GM12872 (cell line): ENCODE results near the gene IFNA1.
A peak's percentile ranks its signal among the peaks of the same experiment; 100 is the strongest.

Source experiments
- TF ChIP-seq, protein P1 (sequence below): IDR thresholded peaks from 3 replicates; pipeline ENCODE4 v1.5.1; 2011; ENCODE audit warnings: low read depth, mild to moderate bottlenecking, low read length, moderate library complexity; ENCODE audit not compliant: insufficient read depth

Gene IFNA1

DNA sequence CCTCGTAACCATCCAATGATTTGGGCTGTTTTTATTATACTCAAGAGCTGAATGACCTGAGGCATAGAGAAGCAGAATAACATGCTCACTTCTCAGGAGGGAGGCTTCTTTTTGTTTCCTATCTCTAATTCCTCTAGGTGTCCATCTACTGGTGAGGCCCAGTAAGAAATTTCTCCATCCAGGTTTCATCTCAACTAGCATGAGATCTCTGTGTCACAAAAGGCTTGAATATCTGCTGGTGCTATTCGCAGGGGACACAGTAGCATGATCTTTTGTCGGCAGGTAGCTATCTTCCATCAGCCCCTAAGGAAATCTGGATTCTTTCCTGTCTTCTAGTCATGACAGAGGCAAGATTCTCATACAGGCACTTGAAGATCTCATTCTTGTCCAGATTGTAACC lies 33.0 kb downstream of the IFNA1 start:
- TF ChIP-seq, protein P1, sequence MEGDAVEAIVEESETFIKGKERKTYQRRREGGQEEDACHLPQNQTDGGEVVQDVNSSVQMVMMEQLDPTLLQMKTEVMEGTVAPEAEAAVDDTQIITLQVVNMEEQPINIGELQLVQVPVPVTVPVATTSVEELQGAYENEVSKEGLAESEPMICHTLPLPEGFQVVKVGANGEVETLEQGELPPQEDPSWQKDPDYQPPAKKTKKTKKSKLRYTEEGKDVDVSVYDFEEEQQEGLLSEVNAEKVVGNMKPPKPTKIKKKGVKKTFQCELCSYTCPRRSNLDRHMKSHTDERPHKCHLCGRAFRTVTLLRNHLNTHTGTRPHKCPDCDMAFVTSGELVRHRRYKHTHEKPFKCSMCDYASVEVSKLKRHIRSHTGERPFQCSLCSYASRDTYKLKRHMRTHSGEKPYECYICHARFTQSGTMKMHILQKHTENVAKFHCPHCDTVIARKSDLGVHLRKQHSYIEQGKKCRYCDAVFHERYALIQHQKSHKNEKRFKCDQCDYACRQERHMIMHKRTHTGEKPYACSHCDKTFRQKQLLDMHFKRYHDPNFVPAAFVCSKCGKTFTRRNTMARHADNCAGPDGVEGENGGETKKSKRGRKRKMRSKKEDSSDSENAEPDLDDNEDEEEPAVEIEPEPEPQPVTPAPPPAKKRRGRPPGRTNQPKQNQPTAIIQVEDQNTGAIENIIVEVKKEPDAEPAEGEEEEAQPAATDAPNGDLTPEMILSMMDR = peak; percentile 18; the same call in 1 of the 3 replicates

DNA sequence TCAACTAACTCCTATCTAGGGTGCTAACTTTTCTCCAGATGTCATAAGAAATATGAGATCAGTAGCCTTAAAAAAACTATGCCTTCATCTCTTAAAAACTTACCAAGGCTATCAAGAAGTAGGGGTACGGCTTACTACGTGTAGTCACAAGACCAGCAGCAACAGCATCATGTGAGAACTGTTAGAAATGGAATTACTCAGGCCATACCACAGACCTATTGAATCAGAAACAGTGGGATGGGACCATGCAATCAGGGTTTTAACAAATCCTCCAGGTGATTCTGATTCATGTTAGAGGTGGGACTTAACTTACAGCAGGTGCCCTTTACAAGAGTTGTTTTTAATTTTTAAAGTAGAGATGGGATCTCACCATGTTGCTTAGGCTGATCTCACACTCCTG lies 37.2 kb downstream of the IFNA1 start:
- TF ChIP-seq, protein P1 = no peak

DNA sequence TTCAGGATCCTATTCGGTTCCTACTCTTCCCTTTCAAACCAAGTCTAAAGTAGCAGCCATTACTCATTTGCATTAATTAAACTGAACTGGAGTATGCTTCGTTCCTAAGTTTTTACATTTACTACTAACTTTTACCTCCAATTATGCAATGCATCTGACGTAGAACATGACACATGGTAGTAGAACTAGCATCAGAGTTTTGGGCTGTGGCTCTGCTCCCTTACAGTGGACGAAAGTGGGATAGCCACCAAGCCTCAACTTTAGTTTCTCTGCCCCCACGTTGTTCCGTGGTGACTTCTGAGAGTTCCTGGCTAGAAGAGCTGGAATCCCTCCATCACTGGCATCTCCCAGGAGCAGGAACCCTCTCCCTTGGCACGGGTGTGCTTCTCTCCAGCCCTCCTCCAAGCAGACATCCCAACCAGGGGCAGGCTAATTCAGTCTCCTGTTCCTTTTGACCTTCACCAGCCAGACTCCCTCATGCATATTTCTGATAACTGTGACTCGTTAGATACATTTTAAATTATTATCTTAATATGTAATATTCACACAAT lies 39.0 kb downstream of the IFNA1 start:
- TF ChIP-seq, protein P1 = no peak

DNA sequence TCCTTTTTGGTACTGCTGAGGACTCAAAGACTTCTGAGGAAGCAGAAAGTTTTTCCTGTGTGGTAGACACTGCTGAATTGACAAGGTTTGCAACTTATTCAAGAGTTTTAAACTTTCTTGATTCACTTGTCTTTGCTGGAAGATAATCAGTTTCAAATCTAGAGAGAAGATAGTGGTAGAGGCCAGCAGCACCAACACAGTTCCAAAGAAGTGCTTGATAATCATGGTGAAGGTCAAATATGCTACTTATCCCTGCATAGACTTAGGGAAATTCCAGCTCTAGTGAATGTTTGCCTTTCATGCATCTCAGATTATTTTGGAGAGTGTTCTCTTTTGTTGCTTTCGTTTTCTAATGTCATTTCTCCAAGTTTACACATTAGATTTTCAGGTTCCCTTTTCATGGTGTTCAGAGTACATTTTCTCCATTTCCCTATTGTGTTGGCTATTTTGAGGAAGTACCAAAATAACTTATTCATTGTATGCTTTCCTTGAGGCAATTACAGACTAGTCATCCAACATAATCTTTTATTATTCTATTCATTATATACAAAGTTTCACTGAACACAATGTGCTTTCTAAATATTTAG lies 41.3 kb downstream of the IFNA1 start:
- TF ChIP-seq, protein P1 = no peak

DNA sequence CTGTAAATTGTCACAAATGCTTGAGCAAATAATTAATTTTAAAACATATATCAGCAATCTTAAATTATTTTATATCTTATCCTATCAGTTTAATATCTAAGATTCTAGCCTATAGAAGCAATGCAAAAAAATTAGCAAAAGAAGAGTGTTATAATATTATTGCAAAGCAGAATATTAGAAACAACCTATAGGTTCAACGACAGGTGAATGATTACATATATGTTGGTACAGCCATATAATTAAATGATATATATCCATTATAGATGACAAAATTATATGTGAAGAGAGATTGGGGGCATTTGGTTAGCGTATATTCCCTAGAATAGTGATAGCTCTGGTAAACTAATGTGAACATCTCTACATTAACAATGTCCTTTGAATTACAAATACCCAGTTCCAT lies 42.0 kb downstream of the IFNA1 start, which contains the start of gene IFNE:
TSS of gene IFNE (minus strand) at position 101 of the 400 bp plus-strand sequence. CDS start 619 bp downstream, outside the sequence.
- TF ChIP-seq, protein P1 = no peak
